Cardiac septum (tissue), 1 donor: ENCODE measurements around the gene ID3. TPM values are rescaled to one million over a fixed set of nuclear protein-coding genes. Genes with fewer than 3 reads are reported as not detected.
"Not testable (repeated sequence)": the region's sequence is repeated elsewhere in the genome, so short reads cannot be mapped to it uniquely, and the experiment has no call there.

Experiments
- DNase-seq: peaks from one replicate; pipeline ENCODE4 v3.0.0-alpha.2; 2020; ENCODE audit warnings: low spot score
- intact Hi-C: fragments of 100-400 bp; cut with DNase I; formaldehyde crosslinking; loops from one replicate; pipeline ENCODE4 v1.14.0; 2022
- total RNA-seq: library from RNA; stranded (reverse); fragmentation: NEBNext Ultra II Directional; extraction: Animal tissue kit (Norgen Biotek cat#: 25700); gene quantifications from one replicate; pipeline ENCODE4 v1.2.1, GENCODE V29; 2021
- donor health status: DM: no; HTN: no; CAD: no.

Gene ID3
- total RNA-seq, 1 donor from 2014 or later: 126 TPM

DNA sequence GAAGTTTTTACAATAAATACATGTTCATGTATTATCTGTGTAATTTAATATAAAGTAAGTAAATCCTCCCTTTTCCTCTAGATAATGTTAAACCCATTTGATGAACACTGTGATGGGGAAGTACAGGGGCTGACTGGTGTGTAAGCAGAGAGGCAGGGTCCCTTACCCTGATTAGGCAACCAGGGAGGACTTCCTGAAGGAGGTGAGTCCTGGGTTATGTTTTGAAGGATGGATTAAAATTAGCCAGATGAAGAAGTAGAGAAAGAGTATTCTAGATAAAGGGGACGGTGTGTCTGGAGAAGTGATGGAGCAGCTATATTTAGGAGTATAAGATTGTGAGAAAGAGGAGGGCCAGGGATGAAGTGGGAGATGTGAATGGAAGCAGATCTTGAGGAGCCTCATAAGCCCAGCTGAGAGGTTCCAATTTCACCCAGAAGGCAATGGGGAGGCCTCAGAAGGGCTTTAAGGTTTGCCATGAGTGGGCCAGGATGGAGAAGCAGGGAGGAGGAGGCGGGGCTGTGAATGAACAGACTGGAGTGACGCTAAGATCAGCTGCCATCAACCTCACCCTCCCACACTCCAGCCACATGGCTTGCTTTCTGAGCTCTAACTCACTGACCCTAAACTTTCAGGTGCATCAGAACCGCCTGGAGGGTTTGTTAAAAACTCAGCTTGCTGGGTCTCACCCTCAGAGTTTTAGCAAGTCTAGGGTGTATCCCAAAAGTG, 30.9 kb upstream of the ID3 start:
- DNase-seq: no peak
- intact Hi-C loops: loop anchor here (5.0 kb wide), 1 partner anchor 42 kb away; no protein-coding TSS in a partner anchor

DNA sequence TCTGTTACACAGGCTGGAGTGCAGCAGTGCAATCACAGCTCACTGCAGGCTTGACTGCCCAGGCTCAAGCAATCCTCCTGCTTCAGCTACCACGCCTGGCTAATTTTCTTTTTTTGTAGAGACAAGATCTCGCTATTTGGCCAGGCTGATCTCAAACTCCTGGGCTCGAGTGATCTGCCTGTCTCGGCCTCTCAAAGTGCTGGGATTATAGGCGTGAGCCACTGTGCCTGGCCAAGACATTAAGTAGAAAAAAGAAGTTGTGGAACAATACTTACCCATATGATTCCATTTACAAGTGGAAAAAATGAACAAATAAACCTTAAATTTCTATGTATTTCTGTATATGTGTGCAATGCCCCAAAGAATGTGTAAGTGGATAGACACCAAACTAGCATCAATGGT, 30.3 kb upstream of the ID3 start:
- DNase-seq: no peak
- intact Hi-C loops: no loop called here

DNA sequence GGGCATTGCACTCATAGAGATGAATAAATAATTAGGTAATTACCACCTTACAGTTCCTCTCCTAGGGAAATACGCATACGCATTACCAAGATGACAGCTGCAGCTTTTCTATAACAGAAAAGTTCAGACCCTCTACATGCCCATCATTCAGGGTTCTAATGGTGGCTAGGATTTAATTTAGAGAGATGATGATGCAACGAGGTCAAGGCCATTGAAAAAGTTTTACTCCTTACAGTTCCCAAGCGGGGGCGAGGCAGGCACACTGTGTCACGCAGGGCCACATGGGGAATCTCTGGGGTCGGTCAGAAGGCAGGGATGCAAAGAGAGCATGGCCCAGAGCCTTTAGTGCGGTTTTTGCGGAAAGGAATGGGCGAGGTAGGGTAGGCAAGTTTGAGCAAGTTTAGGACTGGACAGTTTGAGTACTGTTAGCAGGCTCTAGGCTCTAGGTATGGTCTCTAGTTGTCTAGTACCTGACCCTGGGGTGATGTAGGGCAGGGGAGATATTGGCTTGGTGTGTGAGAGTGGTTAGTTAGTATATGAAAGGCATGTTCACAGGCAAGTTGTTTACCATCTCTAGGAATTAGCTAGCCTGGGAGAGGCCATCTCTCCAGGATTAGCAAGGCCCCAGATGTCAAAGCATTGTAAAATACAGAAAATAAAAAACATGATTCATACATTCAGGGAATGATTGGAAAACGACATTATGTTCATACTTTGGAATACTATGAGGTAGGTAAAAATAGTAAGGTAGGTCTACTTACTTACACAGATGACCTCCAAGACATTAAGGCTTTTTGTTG, 29.6 kb upstream of the ID3 start:
- no peak for DNase-seq
- intact Hi-C loops: no loop called here

GRCh38 chr1:23585321-23586022, 26.2 kb upstream of the ID3 start:
- intact Hi-C loops: no loop called here
- no peak for DNase-seq

GRCh38 chr1:23583727-23584126, 24.4 kb upstream of the ID3 start:
- DNase-seq, intact Hi-C loops: not testable (repeated sequence)

GRCh38 chr1:23582820-23583219, 23.5 kb upstream of the ID3 start:
- intact Hi-C loops: no loop called here
- DNase-seq: no peak

- DNase-seq: no peak
- intact Hi-C loops: no loop called here
These were observed 21.9 kb upstream of the ID3 start for GRCh38 chr1:23581219-23581618.

GRCh38 chr1:23578997-23579363, 19.7 kb upstream of the ID3 start:
- DNase-seq: no peak
- intact Hi-C loops: no loop called here

GRCh38 chr1:23578311-23578996, 19.2 kb upstream of the ID3 start:
- DNase-seq: no peak
- intact Hi-C loops: no loop called here

GRCh38 chr1:23577056-23578004, 18.0 kb upstream of the ID3 start:
- no peak for DNase-seq
- intact Hi-C loops: loop anchor here (1.0 to 2.0 kb wide), 2 partner anchors 15 to 22 kb away; no protein-coding TSS in a partner anchor

- no peak for DNase-seq
- intact Hi-C loops: loop anchor here (1.0 to 2.0 kb wide), 2 partner anchors 14 to 21 kb away; no protein-coding TSS in a partner anchor
These were observed 17.2 kb upstream of the ID3 start for GRCh38 chr1:23576338-23577055.

- no peak for DNase-seq
- intact Hi-C loops: no loop called here
These were observed 16.0 kb upstream of the ID3 start for GRCh38 chr1:23575226-23575810.

- DNase-seq: no peak
- intact Hi-C loops: no loop called here
These were observed 15.0 kb upstream of the ID3 start for GRCh38 chr1:23574265-23574754.

DNA sequence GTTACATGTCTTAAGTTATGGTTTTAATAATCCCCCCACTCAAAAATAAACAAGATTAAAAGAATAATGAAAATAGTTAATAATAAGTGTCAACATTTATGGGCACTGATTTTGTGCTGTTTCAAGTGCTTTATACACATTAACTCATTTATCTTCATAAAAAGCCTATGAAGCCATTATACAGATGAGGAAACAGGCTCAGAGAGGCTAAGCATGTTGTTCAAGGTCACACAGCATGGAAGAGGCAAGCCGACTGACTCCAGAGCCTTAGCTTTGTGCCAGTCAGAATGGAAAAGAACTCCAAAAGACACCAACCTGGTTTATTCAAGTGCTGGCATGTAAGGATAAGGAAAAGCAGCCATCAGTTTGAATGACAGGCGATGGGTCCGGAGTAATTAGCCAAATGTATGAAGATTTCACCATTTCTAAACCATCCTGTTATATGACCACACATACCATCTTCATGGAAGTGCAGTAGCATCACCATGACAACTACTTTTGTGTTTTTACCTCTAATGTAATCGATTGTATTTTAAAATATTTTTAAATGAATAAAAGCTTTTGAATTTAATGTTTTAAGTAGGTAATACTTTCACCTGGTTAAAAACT, 14.4 kb upstream of the ID3 start:
- intact Hi-C loops: no loop called here
- DNase-seq: no peak

GRCh38 chr1:23571465-23571864, 12.2 kb upstream of the ID3 start:
- intact Hi-C loops: no loop called here
- no peak for DNase-seq

DNA sequence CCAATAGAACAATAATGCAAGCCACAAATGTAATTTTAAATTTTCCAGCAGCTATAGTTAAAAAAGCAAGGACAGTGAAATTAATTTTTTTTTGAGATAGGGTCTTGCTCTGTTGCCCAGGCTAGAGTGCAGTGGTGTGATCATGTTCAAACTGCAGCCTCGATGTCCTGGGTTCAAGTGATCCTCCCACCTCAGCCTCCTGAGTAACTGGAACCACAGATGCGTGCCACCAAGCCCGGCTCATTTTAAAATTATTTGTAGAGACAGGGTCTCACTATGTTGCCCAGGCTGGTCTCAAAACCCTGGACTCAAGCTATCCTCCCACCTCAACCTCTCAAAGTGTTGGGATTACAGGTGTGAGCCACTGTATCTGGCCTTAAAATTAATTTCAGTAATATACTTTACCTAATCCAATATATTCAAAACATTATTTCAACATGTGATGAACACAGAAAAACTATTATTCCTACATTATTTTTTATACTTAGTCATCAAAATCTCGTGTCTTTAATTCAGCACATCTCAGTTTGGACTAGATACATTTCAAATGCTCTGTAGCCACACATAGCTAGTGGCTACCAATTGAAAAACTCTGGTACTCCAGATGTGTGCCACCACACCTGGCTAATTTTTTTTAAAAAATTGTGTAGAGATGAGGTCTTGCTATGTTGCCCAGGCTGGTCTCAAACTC, 10.8 kb upstream of the ID3 start:
- intact Hi-C loops: no loop called here
- no peak for DNase-seq
